ENCODE results near the gene CCNYL1.

DNA sequence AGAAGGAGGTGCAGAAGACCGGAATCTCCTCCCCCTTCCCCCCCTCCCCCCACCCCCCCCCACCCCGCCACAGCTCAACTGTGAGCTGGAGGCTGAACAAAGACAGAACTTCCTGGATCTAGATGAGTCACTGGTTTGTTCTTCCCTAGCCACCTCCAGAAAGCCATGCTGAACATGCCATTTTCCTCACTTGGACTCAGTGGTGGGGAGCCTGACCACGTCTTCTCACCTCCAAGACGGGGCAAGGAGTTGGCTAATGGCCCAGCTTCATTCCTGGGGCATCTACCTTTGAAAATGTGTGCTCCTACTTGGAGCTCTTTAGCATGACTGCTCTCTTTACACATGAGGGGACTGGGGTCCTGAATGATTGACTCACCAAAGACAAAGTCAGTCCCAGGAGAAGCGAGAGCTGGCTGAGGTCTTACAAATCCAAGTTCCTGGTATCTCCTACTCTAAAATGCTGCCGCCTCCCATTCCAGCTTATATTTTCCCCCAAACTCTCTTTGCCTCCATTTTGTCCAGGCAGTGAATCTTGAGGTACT lies 80.9 kb downstream of the CCNYL1 start:
- TF ChIP-seq, protein P1, sequence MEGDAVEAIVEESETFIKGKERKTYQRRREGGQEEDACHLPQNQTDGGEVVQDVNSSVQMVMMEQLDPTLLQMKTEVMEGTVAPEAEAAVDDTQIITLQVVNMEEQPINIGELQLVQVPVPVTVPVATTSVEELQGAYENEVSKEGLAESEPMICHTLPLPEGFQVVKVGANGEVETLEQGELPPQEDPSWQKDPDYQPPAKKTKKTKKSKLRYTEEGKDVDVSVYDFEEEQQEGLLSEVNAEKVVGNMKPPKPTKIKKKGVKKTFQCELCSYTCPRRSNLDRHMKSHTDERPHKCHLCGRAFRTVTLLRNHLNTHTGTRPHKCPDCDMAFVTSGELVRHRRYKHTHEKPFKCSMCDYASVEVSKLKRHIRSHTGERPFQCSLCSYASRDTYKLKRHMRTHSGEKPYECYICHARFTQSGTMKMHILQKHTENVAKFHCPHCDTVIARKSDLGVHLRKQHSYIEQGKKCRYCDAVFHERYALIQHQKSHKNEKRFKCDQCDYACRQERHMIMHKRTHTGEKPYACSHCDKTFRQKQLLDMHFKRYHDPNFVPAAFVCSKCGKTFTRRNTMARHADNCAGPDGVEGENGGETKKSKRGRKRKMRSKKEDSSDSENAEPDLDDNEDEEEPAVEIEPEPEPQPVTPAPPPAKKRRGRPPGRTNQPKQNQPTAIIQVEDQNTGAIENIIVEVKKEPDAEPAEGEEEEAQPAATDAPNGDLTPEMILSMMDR (IDR thresholded peaks at IDR 0.05; ENCODE audit: poor library complexity), result no peak
- TF ChIP-seq EZH2 (IDR thresholded peaks at IDR 0.05; ENCODE audit: borderline replicate concordance) (no peak), EZH2phosphoT487 (IDR thresholded peaks at IDR 0.05; ENCODE audit: low read depth, severe bottlenecking, unreplicated experiment) (no peak)
